GM10847 (cell line): ENCODE results near the gene FAM227B.

ENCODE experiments used
- POLR2A ChIP-seq: IDR thresholded peaks from 2 replicates; pipeline ENCODE4 v1.6.1; 2011; ENCODE audit not compliant: insufficient read length; ENCODE audit errors: extremely low read depth

FAM227B gene

DNA sequence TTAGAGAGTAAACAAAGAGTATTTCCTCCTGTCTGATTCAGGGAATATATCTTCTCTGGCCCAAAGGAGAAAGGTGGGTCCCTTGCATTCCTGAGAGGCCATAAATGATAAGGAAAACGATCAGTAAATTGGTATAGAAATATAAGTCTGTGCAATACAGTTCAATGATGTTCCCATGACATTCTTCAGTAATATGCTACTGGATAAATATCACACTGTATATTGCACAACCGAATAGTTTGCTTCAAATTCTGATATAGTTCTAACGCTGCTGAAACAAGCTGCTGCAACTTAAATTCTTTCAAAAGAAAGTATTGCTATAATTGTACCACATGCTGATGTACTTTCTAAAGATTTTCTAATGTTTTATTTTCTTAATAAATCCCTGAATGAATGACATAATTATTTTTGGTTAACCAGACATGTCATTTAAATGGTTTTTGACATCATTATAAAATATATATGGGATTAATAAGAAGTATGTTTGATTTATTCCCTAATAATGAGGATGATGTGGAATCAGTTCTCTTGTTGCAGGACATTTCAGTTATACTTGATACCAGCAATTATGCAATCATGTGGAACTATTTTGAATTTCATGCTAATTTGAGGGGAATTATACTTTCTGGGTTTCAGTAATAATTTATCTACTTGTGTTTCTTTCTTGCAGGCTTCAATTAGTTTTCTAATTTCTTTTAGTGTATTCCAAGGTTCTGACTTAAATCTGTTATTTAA, 152.7 kb downstream of the FAM227B start:
- no peak for TF ChIP-seq POLR2A

DNA sequence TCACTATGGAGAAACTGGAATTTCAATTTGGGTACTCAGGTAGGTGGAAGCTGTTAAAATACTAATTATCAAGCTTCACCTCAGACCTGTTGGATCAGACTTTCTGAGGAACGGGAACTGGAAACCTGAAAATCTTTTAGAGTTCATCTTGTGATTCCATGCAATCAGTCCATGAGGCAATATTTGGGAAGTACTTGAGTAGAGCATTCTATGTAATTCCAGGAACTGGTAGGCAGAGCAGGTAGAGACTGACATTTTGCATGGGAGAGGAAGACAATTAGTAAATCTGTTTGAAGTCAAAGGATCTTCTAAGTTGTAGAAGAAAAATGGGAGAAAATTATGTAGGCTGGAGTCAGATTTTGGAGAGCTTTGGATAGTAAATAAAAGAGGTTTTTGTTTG, 154.5 kb downstream of the FAM227B start:
- TF ChIP-seq POLR2A: no peak

DNA sequence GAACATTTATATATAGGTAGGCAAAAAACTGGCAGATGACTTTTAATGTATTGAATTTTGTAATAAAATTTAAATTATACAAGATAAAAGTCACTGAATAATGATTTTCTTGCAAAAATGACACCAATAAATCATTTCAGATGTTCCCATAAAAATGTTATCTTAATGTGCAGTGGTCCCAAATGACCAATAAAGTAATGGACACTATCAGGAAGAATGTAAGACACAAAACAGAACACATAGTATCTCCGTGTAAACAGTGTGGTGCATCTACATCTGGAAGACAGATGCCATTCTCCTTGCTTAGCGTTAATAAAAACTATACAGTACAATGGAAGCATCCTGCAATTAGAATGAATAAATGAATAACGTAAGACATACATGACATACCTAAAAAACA, 156.1 kb downstream of the FAM227B start:
- TF ChIP-seq POLR2A: no peak

DNA sequence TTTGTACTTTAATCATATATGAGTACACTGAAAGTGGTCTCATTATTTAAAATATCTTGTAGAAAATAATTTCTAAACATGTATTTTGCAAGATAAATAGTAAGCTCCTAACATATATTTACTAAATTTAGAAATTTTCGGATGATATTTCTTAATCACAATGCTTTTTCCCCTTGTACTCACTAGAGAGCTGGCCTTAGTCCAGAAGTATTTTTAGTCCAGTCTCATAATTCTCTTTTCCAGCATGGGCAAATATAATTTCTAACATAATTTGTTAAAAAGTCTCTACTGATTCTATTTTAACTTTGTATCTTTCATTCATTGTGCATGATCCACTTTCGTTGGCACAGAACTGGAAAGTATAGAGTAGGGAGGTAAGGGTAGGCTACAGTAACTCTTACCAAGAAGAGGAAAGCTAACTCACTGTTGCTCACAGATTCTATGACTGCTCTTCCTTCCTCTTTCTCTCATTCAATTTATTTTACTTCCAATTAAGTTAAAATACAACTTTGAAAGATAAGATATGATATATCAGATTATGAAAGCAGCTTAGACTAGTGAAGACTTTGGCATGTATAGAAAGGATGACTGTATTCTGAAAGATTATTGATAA, 158.3 kb downstream of the FAM227B start:
- TF ChIP-seq POLR2A: no peak

DNA sequence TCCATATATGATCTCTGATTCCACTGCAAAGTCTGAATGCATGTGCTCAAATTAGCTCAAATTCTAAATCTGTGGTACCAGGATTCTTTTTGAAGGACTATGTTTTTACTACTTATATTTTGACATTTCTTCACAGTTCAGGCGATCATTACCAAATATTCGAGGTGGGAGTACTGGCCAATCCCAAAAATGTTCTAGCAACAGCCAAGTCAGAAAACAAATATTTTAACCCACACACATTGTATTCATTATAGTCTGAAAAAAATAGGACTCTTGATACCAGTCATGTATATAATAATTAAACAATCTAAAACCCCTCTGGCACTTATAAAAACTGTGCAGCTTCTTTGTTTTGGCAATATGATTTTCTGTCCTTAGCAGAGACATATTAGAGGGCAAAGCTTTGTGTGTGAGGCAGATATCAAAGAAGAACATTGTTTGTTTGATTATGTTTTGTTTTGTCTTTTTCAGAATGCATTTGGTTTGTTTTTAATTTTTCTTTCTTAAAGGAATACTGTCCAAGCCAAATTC, 160.1 kb downstream of the FAM227B start:
- TF ChIP-seq POLR2A: no peak

DNA sequence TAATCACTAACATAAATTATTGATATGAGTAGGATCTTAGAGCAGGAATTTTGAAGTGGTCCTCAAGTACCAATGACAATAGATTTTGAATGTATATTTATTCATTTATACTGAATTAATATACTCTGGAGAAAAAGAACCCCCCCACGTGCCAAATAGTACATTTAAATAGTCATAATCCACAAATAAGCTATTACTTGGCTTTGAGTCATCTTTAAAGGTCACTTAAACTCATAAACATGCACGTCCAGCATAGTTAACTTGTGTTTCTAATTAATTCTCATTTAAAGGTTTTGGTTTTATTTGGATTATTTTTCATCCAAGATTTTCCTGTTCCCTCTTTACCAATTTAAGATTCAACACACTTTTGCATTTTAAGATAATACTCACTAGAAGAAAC, 162.5 kb downstream of the FAM227B start:
- no peak for TF ChIP-seq POLR2A

DNA sequence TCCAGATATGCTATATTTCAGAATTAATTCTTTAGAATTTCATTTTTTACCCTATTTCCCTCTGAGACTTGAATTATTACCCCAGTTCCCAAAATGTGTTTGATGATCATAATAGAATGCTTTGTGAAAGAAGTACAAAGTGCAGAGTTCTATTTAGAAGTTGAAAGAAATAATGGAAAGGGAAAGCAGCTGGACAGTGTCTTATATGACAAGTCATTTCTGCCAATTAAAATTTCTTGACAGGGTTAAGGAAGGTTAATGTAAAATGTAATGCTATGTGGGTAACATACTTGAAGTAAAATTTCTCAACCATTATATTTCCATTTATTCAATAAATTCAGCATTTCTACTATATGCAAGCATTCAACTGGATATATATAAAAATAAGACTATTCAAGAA, 164.5 kb downstream of the FAM227B start:
- TF ChIP-seq POLR2A: no peak

DNA sequence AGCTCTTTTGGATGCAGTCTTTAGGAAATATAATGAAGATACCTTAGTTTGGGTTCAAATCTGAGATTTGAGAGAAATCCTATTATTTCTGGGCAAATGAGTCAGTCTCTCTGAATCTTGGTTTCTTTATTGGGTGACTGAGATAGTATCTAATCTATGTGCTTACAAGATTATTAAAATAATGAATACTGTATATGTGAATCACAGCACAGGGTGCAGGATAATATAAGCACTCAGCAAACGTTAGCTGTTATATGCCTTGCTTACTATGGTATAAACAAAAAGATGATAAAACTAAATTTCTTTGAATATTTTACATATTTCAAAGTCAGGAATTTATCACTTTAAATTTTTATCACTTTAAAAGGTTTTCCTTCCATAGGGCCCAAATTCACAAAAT, 168.0 kb downstream of the FAM227B start:
- no peak for TF ChIP-seq POLR2A

DNA sequence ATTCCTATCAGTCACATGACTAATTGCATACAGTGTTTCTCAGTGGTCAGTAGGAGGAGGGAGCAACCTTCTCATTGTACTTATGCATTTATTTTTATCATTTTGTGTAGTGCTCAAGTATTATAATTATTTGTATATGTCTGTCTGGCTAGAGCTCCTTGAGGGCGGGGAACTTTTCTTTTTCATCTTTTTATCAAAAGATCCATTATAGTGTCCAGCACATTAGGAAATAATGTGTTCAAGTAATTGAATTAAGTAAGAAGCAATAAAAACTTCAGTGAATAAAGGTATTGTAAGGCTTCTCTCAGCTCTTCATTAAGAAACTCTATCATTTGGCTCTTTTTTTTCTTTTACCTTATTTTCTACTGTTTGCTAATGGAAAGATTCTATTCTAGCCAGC, 178.8 kb downstream of the FAM227B start:
- no peak for TF ChIP-seq POLR2A

DNA sequence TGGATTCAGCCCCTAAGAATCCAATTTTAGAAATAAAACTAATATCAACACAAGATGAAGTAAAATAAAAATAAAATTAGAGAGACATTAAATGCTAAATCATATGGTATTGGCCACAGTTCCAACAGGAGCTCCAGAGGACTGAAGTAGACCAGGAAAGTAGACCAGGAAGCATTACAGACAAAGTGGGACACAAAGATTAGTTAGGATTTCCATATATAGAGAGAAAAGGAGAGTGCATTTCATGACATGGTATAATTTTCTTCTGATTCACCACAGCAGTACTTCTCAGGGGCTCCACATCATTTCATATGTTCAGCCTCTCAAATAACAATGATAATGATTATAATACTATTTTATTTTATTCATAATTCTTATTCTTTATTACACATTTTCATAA, 179.3 kb downstream of the FAM227B start:
- TF ChIP-seq POLR2A: no peak

DNA sequence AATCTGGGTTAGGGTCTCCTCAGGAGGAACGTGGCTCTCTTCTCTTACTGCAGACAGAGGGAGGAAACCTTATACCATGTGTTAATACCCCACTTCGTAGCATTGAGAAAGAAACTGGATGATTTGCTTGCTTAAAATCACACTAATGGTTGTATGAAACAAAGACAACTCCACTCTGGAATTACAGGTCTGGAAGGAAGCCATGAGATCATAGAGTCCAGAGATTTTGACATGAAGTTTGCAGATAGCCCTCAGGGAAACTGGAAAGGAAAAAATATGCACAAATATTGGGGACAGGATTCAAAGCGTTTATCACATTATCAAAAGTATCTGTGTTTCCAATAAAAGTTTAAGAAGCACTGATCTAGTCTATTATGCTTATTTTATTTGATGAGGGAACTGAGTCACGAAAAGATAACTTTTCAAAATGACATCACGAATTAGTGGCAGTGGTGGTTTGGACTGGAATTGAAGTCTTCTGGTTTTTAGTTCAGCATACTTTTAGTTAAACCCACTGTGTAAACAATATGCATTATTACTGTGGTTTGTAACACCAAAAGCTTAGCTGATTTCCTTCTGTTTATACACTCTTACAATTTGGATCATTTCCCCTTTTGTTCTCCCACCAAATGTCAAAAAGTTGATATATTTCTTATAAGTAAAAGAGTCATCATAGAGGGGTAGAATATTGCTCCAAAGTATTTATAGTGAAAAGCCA, 180.8 kb downstream of the FAM227B start:
- TF ChIP-seq POLR2A: no peak

DNA sequence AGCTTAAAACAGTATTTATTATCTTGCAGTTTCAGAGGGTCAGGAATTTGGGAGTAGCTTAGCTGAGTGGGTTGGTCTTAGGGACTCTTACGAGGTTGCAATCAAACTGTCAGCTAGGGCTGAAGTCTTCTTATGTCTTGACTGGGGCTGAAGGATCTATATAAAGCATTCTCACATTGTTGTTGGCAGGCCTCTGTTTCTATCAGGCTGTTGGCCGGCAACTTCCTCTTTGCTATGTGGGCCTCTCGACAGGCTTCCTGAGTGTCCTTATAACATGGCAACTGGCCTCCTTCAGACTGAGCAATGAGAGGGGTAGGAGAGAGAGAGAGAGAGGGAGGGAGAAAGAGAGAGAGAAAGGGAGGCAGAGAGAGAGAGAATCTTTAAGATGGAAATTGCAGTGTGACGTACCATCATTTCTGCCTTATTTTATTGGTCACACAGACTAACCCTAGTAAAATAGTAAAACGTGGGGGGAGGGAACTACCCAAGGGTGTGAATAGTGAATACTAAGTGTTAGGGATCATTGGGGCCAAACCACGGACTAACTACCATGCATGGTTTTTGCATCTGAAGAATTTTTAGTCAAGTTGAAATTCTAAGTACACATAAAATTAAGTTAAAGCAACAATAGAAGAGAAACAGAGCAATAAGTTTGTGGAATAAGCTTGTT, 181.5 kb downstream of the FAM227B start:
- no peak for TF ChIP-seq POLR2A

DNA sequence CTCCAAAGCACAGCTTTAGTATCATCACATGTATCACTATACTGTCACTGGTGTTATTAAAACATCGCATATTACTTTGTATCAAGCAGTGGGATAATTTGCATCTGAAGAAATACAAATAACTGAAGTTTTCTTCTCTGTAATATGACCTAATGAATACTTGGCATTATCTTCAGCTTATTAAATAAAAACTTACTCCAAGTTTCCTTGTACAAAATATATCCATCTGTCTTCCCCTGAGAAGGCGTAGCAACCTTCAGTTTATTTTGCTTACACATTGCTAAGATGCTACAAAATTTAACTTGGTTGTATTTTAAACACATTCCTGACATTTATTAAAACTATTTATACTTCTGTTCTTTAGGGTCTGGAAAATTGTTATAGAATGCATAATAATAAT, 183.9 kb downstream of the FAM227B start:
- no peak for TF ChIP-seq POLR2A

DNA sequence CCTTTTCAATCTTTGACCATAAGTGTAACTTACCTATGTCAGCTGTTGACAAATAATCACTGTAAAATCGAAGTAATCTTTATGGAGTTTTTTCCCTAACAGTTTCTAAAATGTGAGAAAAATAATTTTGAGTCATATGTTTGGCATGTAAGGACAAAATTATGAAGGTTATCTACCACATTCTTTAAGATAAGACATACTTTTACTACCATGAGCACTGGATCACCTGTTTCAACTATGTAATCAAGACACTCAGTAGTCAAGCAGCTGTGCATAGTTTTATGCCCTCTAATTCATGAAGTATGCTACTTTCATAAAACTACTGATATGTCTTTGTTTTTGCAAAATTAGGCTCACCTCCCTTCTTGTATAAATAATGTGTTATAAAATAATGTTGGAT, 185.4 kb downstream of the FAM227B start:
- no peak for TF ChIP-seq POLR2A

DNA sequence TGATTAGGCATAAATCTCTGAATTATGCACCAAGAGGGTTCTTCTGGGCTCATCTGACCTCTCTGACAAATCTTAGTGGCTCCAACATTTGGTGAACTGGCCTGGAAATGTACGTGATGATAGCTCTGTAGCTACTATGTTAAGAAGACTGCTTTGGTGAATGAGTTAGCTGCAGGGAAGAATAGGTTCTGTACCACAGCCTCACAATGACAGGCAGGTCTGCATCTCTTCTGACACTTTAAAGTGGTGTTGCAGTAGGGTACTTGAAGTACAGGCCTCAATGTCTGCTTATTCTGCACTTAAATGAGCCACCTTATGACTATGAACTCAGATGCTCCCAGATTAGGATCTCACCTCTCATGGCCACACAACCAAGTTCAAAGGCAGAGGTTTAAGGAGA, 190.6 kb downstream of the FAM227B start:
- TF ChIP-seq POLR2A: no peak
